ENCODE measurements around the gene SNX5. TPM values are rescaled to one million over a fixed set of nuclear protein-coding genes. Genes with fewer than 3 reads are reported as not detected.

The SNX5 gene
- total RNA-seq (2013; cell fraction: nucleolus; rRNA removed), result 632 and 668 TPM in 2 replicates
- total RNA-seq (2014; rRNA removed) (254 and 275 TPM in 2 replicates), total RNA-seq (2014; rRNA removed; fragmentation: Illumina TruSeq; extraction: Trizol) (303 and 316 TPM in 2 replicates), total RNA-seq (2021) (216 and 236 TPM in 2 replicates), polyA plus RNA-seq (2011; rRNA removed) (288 and 497 TPM in 2 replicates), polyA plus RNA-seq (2014; fragmentation: Illumina TruSeq; extraction: Trizol) (301 and 362 TPM in 2 replicates), polyA plus RNA-seq (2014; fragmentation: Nextera tagmentation; extraction: Ambion mirVana) (100 to 1,000 TPM in 1 of 2 experiments, 10 to 100 TPM in 1; 92.9 to 152 TPM), polyA plus RNA-seq (2014; rRNA removed) (242 and 292 TPM in 2 replicates), polyA plus RNA-seq (2016; fragmentation: Nextera tagmentation; extraction: Ambion mirVana) (100 to 1,000 TPM; 154 to 178 TPM), polyA minus RNA-seq (2011; rRNA and poly(A)+ RNA removed) (166 and 193 TPM in 2 replicates), Bru-seq, nascent RNA (percentile 98 among the genes with signal in this experiment), BruChase-seq, experiment 1, labeled RNA remaining after a 6-hour chase (percentile 98 among the genes with signal in this experiment), BruChase-seq, experiment 2, labeled RNA remaining after a 2-hour chase (percentile 98 among the genes with signal in this experiment)
- 155 TPM for polyA plus RNA-seq (2011; ENCODE audit: low read depth)
- polyA plus RNA-seq (2011; cell fraction: cytosol; rRNA removed), result 153 and 185 TPM in 2 replicates
- polyA plus RNA-seq (2011; cell fraction: nucleus; rRNA removed), result 284 and 322 TPM in 2 replicates
- polyA plus RNA-seq (2012), result 206 and 209 TPM in 2 replicates
- 77.5 and 93.6 TPM in 2 replicates for polyA minus RNA-seq (2011; cell fraction: cytosol; rRNA and poly(A)+ RNA removed)
- polyA minus RNA-seq (2011; cell fraction: nucleus; rRNA and poly(A)+ RNA removed), result 192 and 319 TPM in 2 replicates
- long read RNA-seq, experiment 1, transcript SNX5-202 (14 exons, 2,288 nt), result major isoform, 42 of 106 reads
- long read RNA-seq, experiment 1, transcript SNX5-201 (13 exons, 2,270 nt), result minor isoform, 20 of 106 reads
- long read RNA-seq, experiment 1, transcript SNX5-214 (13 exons, 2,025 nt), result minor isoform, 5 of 106 reads
- long read RNA-seq, experiment 1, partial matches to known transcripts, result 18 of 106 reads
- long read RNA-seq, experiment 1, other reads (novel, unspliced or antisense), result 19 of 106 reads
- long read RNA-seq, experiment 2, transcript SNX5-201 (13 exons, 2,270 nt), result minor isoform, 73 of 360 reads
- long read RNA-seq, experiment 2, transcript SNX5-214 (13 exons, 2,025 nt), result minor isoform, 12 of 360 reads
- long read RNA-seq, experiment 2, transcript SNX5-202 (14 exons, 2,288 nt), result major isoform, 118 of 360 reads
- long read RNA-seq, experiment 2, transcript SNX5-218 (1 exons, 3,931 nt), result minor isoform, 9 of 360 reads
- long read RNA-seq, experiment 2, partial matches to known transcripts, result 84 of 360 reads
- long read RNA-seq, experiment 2, other reads (novel, unspliced or antisense), result 49 of 360 reads

GRCh38 chr20:17968366-17969277 lies at the start of gene SNX5, which contains the start of gene MGME1:
TSS of gene SNX5 (minus strand) at chr20:17968794. CDS start at chr20:17968425, 369 bp downstream.
TSS of gene MGME1 (plus strand) at chr20:17969018. CDS start at chr20:17969860, 842 bp downstream.
- in situ Hi-C loops (cut with MboI), result no loop called here
- ChIA-PET SMC1A (ENCODE audit: uncharacterized antibody, unreplicated experiment) (interaction anchor here (1.7 to 5.5 kb wide), 6 partner anchors 9 to 35 kb away, joined by 6 to 41 read pairs (median 12); no protein-coding TSS in a partner anchor), CTCF (interaction anchor here (1.1 to 7.4 kb wide), 5 partner anchors 13 to 36 kb away, joined by 4 to 88 read pairs (median 9); no protein-coding TSS in a partner anchor), RAD21 (ENCODE audit: unreplicated experiment) (interaction anchor here (1.1 to 5.3 kb wide), 8 partner anchors 8 to 287 kb away, joined by 3 to 31 read pairs (median 8); no protein-coding TSS in a partner anchor), POLR2A (interaction anchor here (0.6 to 5.5 kb wide), 4 partner anchors 12 to 35 kb away, joined by 3 to 74 read pairs (median 7); no protein-coding TSS in a partner anchor)
- Histone ChIP-seq H3K36me3 (ENCODE audit: control insufficient read depth in 2 of 2, insufficient read depth in 2 of 2, low read length in 1 of 2) (peaks cover 0 to under 1% of the 10 kb centered on the region in 2 experiments; a peak in 1 of 4 replicates), H3K79me2 (ENCODE audit: control insufficient read depth, insufficient read depth, low read length) (peaks cover 98% of the 10 kb centered on the region), H3K9ac (ENCODE audit: control insufficient read depth, insufficient read depth, low read length) (peak within 1 kb of the TSS; percentile 99), H3K4me3 (peak within 1 kb of the TSS; percentile 96), H3K27ac (ENCODE audit: control insufficient read depth, insufficient read depth) (peak within 1 kb of the TSS; percentile 98), H3K4me2 (ENCODE audit: control insufficient read depth, insufficient read depth) (peak within 1 kb of the TSS; percentile 64), H3K27me3 (replicated peaks in 1 of 2; ENCODE audit: control insufficient read depth in 2 of 2, insufficient read depth in 2 of 2, low read length in 1 of 2) (no peaks in the 10 kb centered on the region), H2AFZ (ENCODE audit: control insufficient read depth, low read depth, low read length) (peak within 1 kb of the TSS; percentile 88), H4K20me1 (ENCODE audit: control insufficient read depth, insufficient read depth) (no peaks in the 10 kb centered on the region), H3K4me1 (ENCODE audit: control insufficient read depth, insufficient read depth, low read length) (no peaks in the 10 kb centered on the region; the same call in 1 of the 2 replicates), H3K9me3 (replicated peaks; ENCODE audit: control insufficient read depth, insufficient read depth, low read length) (no peaks in the 10 kb centered on the region)
- FAIRE-seq (peak; percentile 47), ATAC-seq (peak; percentile 84), DNase-seq (ENCODE audit: low read depth, low spot score) (peak; percentile 96)
- 1% methylated on average over 94 of the region's 96 CpGs for WGBS (ENCODE audit: insufficient coverage, insufficient replicate concordance, low lambda C conversion rate, missing lambda C conversion rate)
- no TSS peak for BruUV-seq (replicated peaks)
- intact Hi-C loops (cut with micrococcal nuclease; ENCODE audit: unreplicated experiment), result loop anchor here (2.0 kb wide), 2 partner anchors 24 to 286 kb away; partner anchors contain the start of gene RRBP1
- TF ChIP-seq RELB (IDR thresholded peaks at IDR 0.05; ENCODE audit: low read depth) (peak; percentile 67), MTA3 (IDR thresholded peaks at IDR 0.05; ENCODE audit: borderline replicate concordance, low read length) (no peak; the same call in 1 of the 2 replicates), RUNX3 (IDR thresholded peaks at IDR 0.05; ENCODE audit: low read length) (peak; percentile 88), SREBF1 (IDR thresholded peaks at IDR 0.05; ENCODE audit: low read length) (no peak), FOS (IDR thresholded peaks at IDR 0.05; ENCODE audit: borderline replicate concordance, extremely low read depth, insufficient read length) (no peak), JUND (IDR thresholded peaks at IDR 0.05; ENCODE audit: low read depth, low read length) (peak; percentile 71), POLR2AphosphoS2 (IDR thresholded peaks at IDR 0.05; ENCODE audit: low read depth, low read length) (peak; percentile 87; the same call in 1 of the 2 replicates), IKZF1 (conservative IDR thresholded peaks at IDR 0.05) (peak; percentile 99), TBL1XR1 (IDR thresholded peaks at IDR 0.05; ENCODE audit: low read depth, low read length) (no peak), E2F8 (IDR thresholded peaks at IDR 0.05; ENCODE audit: low read depth, partially characterized antibody) (peak; percentile 92), IRF4 (IDR thresholded peaks at IDR 0.05; ENCODE audit: low read depth, low read length) (no peak), BMI1 (IDR thresholded peaks at IDR 0.05; ENCODE audit: borderline replicate concordance) (no peak)
